GM19438 (cell line): ENCODE results near the gene GID8.
"Not testable (repeated sequence)": the region's sequence is repeated elsewhere in the genome, so short reads cannot be mapped to it uniquely, and the experiment has no call there.

Experiments used
- ATAC-seq: cut with Tn5 transposase; IDR thresholded peaks from one replicate; pipeline ENCODE4 v1.9.1; 2021; ENCODE audit warnings: low read depth; ENCODE audit not compliant: unreplicated experiment

The GID8 gene

GRCh38 chr20:62956387-62957135 is 18.6 kb downstream of the GID8 start:
- ATAC-seq = no peak

- ATAC-seq = no peak
Observed at GRCh38 chr20:62957136-62958117, 19.5 kb downstream of the GID8 start.

- ATAC-seq = no peak
Observed at GRCh38 chr20:62958388-62959100, 20.6 kb downstream of the GID8 start.

GRCh38 chr20:62959101-62959971 is 21.4 kb downstream of the GID8 start:
- no peak for ATAC-seq

- ATAC-seq = no peak
Observed at GRCh38 chr20:62959998-62960436, 22.1 kb downstream of the GID8 start.

- not testable (repeated sequence) for ATAC-seq
Observed at GRCh38 chr20:62960446-62961309, 22.7 kb downstream of the GID8 start.

- ATAC-seq = no peak
Observed at GRCh38 chr20:62961310-62961783, 23.4 kb downstream of the GID8 start.

GRCh38 chr20:62961799-62962198 is 23.9 kb downstream of the GID8 start:
- no peak for ATAC-seq

GRCh38 chr20:62962221-62962879 is 24.4 kb downstream of the GID8 start:
- ATAC-seq = no peak

- ATAC-seq = no peak
Observed at GRCh38 chr20:62962891-62963613, 25.1 kb downstream of the GID8 start.

GRCh38 chr20:62963614-62964397 is 25.9 kb downstream of the GID8 start:
- no peak for ATAC-seq

- ATAC-seq = no peak
Observed at GRCh38 chr20:62964700-62965099, 26.8 kb downstream of the GID8 start.

GRCh38 chr20:62965363-62965771 is 27.4 kb downstream of the GID8 start:
- no peak for ATAC-seq

- ATAC-seq = no peak
Observed at GRCh38 chr20:62966212-62967148, 28.5 kb downstream of the GID8 start.

GRCh38 chr20:62967149-62967501 is 29.2 kb downstream of the GID8 start:
- no peak for ATAC-seq
